ENCODE results near the gene KAZN.

KAZN gene

DNA sequence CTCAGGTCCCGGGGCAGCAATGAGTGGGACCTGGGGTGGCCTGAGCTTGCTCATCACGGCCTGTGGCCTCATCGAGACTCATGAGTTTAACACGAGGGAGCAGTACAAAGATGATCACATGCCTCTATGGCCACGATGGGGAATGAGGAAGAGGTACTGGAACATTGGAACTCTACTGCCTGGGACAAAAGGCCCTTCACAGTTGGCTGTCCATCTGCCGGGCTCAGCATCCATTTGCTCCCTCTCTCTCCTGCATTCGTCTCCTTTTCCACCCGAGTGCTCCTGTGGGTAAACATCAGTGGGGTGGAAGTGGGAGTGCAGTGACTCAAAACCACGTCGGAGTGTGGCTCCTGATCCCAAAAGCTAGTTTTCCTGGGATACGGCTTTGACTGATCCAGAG, 124.9 kb downstream of the KAZN start:
- Histone ChIP-seq H3K27me3 (replicated peaks; ENCODE audit: insufficient read depth, low read length) (no peaks in the 10 kb centered on the region), H3K4me3 (ENCODE audit: low read length) (no peak overlapping the region), H3K9ac (ENCODE audit: low read length) (no peak overlapping the region), H3K4me2 (ENCODE audit: low read depth, low read length) (no peak overlapping the region), H3K9me2 (replicated peaks; ENCODE audit: insufficient read depth, low read length) (no peaks in the 10 kb centered on the region), H3K27ac (ENCODE audit: low read length) (no peak overlapping the region), H3K79me2 (ENCODE audit: low read length) (no peaks in the 10 kb centered on the region), H3F3A (ENCODE audit: insufficient read depth, low read length) (no peaks in the 10 kb centered on the region), H3K9me3 (replicated peaks; ENCODE audit: insufficient read depth, low read length) (no peaks in the 10 kb centered on the region), H3K4me1 (ENCODE audit: low read length) (no peaks in the 10 kb centered on the region), H3K36me3 (replicated peaks; ENCODE audit: insufficient read depth, low read length) (no peaks in the 10 kb centered on the region), H2AFZ (ENCODE audit: low read length) (no peak overlapping the region), H4K20me1 (ENCODE audit: insufficient read depth, low read length) (no peaks in the 10 kb centered on the region)
- TF ChIP-seq EZH2phosphoT487 (IDR thresholded peaks at IDR 0.05; ENCODE audit: low read length) (no peak), EZH2 (optimal IDR thresholded peaks at IDR 0.05; ENCODE audit: low read depth, low read length) (no peak)
- TF ChIP-seq, protein P1, sequence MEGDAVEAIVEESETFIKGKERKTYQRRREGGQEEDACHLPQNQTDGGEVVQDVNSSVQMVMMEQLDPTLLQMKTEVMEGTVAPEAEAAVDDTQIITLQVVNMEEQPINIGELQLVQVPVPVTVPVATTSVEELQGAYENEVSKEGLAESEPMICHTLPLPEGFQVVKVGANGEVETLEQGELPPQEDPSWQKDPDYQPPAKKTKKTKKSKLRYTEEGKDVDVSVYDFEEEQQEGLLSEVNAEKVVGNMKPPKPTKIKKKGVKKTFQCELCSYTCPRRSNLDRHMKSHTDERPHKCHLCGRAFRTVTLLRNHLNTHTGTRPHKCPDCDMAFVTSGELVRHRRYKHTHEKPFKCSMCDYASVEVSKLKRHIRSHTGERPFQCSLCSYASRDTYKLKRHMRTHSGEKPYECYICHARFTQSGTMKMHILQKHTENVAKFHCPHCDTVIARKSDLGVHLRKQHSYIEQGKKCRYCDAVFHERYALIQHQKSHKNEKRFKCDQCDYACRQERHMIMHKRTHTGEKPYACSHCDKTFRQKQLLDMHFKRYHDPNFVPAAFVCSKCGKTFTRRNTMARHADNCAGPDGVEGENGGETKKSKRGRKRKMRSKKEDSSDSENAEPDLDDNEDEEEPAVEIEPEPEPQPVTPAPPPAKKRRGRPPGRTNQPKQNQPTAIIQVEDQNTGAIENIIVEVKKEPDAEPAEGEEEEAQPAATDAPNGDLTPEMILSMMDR (IDR thresholded peaks at IDR 0.05; ENCODE audit: low read length), result no peak
- no peak for DNase-seq

DNA sequence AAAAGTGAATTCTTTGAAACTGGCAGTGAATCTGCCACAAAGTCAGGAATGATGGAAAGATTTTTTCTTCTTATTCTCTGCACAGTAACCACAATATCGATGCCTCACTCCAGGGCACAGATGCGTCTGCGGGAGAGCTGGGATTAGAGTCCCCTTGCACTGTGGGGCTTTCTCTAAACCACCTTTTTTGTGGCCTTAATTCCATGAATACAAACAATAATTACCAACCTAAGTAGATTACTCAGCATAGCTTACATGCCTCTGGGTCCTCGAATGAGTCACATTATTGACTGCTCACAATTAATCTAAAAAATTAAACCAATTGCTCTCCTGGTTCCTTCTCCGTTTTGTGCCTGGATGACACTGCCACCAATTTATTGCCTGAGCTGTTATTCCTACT, 125.8 kb downstream of the KAZN start:
- no peaks in the 10 kb centered on the region for H3K79me2 ChIP-seq (ENCODE audit: low read length)
- DNase-seq, result no peak
- no peaks in the 10 kb centered on the region for H3K27me3 ChIP-seq (replicated peaks; ENCODE audit: insufficient read depth, low read length)
- no peak overlapping the region for H2AFZ ChIP-seq (ENCODE audit: low read length)
- H3K9me3 ChIP-seq (replicated peaks; ENCODE audit: insufficient read depth, low read length), result no peaks in the 10 kb centered on the region
- no peak overlapping the region for H3K9ac ChIP-seq (ENCODE audit: low read length)
- no peaks in the 10 kb centered on the region for H3K4me1 ChIP-seq (ENCODE audit: low read length)
- no peaks in the 10 kb centered on the region for H3K9me2 ChIP-seq (replicated peaks; ENCODE audit: insufficient read depth, low read length)
- no peak overlapping the region for H3K4me2 ChIP-seq (ENCODE audit: low read depth, low read length)
- no peaks in the 10 kb centered on the region for H4K20me1 ChIP-seq (ENCODE audit: insufficient read depth, low read length)
- no peak overlapping the region for H3K4me3 ChIP-seq (ENCODE audit: low read length)
- H3F3A ChIP-seq (ENCODE audit: insufficient read depth, low read length), result no peaks in the 10 kb centered on the region
- no peaks in the 10 kb centered on the region for H3K36me3 ChIP-seq (replicated peaks; ENCODE audit: insufficient read depth, low read length)
- TF ChIP-seq EZH2phosphoT487 (IDR thresholded peaks at IDR 0.05; ENCODE audit: low read length) (no peak), EZH2 (optimal IDR thresholded peaks at IDR 0.05; ENCODE audit: low read depth, low read length) (no peak)
- TF ChIP-seq, protein P1 (IDR thresholded peaks at IDR 0.05; ENCODE audit: low read length), result no peak
- no peak overlapping the region for H3K27ac ChIP-seq (ENCODE audit: low read length)

DNA sequence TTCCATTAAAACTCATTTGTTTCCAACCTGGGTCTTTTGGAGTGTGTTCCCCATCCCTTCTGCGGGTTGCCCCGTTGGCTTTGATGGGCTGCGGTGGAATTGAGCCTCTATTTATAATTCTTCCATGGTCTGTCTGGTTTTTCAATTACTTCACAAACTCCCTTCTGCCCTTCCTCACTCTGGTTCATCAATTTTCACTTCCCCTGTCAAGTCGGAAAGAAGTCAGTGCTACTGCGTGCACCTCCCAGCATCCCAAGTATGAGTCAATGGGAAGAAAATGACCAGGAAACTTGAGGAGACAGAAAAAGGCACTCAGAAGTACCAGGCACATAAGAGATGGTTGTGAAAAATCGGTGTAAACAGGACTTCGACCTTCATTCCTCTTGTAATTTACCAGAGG, 126.2 kb downstream of the KAZN start:
- Histone ChIP-seq H3F3A (ENCODE audit: insufficient read depth, low read length) (no peaks in the 10 kb centered on the region), H3K9me2 (replicated peaks; ENCODE audit: insufficient read depth, low read length) (no peaks in the 10 kb centered on the region), H2AFZ (ENCODE audit: low read length) (no peak overlapping the region), H3K27me3 (replicated peaks; ENCODE audit: insufficient read depth, low read length) (no peaks in the 10 kb centered on the region), H4K20me1 (ENCODE audit: insufficient read depth, low read length) (no peaks in the 10 kb centered on the region), H3K4me2 (ENCODE audit: low read depth, low read length) (no peak overlapping the region), H3K4me3 (ENCODE audit: low read length) (no peak overlapping the region), H3K27ac (ENCODE audit: low read length) (no peak overlapping the region), H3K36me3 (replicated peaks; ENCODE audit: insufficient read depth, low read length) (no peaks in the 10 kb centered on the region), H3K9ac (ENCODE audit: low read length) (no peak overlapping the region), H3K4me1 (ENCODE audit: low read length) (no peaks in the 10 kb centered on the region), H3K79me2 (ENCODE audit: low read length) (no peaks in the 10 kb centered on the region), H3K9me3 (replicated peaks; ENCODE audit: insufficient read depth, low read length) (no peaks in the 10 kb centered on the region)
- TF ChIP-seq EZH2 (optimal IDR thresholded peaks at IDR 0.05; ENCODE audit: low read depth, low read length) (no peak), EZH2phosphoT487 (IDR thresholded peaks at IDR 0.05; ENCODE audit: low read length) (no peak)
- TF ChIP-seq, protein P1 (IDR thresholded peaks at IDR 0.05; ENCODE audit: low read length), result no peak
- DNase-seq, result no peak

Data from MM.1S (cell line).